Measurements from ENCODE around the gene ACP2. TPM values are rescaled to one million over a fixed set of nuclear protein-coding genes. Genes with fewer than 3 reads are reported as not detected.

The ACP2 gene
- total RNA-seq, 2 experiments from 2014 or later, result 16.8 to 17.2 TPM

- H3K36me3 ChIP-seq (ENCODE audit: insufficient read depth, low read length), result peaks cover 81% of the 10 kb centered on the region
- DNase-seq (no peak), ATAC-seq (ENCODE audit: poor library complexity) (no peak)
- ChIA-PET POLR2A (no interaction called here), CTCF (no interaction called here)
- H3K4me3 ChIP-seq (ENCODE audit: low read length), result no peak overlapping the region
- no peak overlapping the region for H3K27ac ChIP-seq (ENCODE audit: low read depth in 1 of 2, low read length in 2 of 2)
- Mint-ChIP-seq H3K9me3 (no peaks in the 10 kb centered on the region), H3K36me3 (ENCODE audit: low read depth) (peaks cover 90% of the 10 kb centered on the region), H3K27ac (no peak overlapping the region), H3K27me3 (no peaks in the 10 kb centered on the region), H3K4me1 (ENCODE audit: low read depth) (peaks cover 30% of the 10 kb centered on the region), H3K4me3 (no peak overlapping the region)
- H3K27me3 ChIP-seq (ENCODE audit: control insufficient read depth in 1 of 2, insufficient read depth in 2 of 2, low read length in 2 of 2), result no peaks in the 10 kb centered on the region
- H3K9me3 ChIP-seq (ENCODE audit: control insufficient read depth in 1 of 2, insufficient read depth in 1 of 2, low read length in 2 of 2), result no peaks in the 10 kb centered on the region
- intact Hi-C loops (cut with DNase I, micrococcal nuclease), result loop anchor here in 1 of 2 experiments (10.0 kb wide), 2 partner anchors 298 to 572 kb away; partner anchors contain the start of genes ARHGAP1, KBTBD4, NDUFS3 and ZNF408
- H3K4me1 ChIP-seq (ENCODE audit: insufficient read depth, low read length), result peaks cover 9% of the 10 kb centered on the region
- no peak for TF ChIP-seq CTCF (IDR thresholded peaks at IDR 0.05)
Measured at GRCh38 chr11:47276923-47277322, 28.3 kb upstream of the ACP2 start.

- Mint-ChIP-seq H3K36me3 (ENCODE audit: low read depth) (peaks cover 77% of the 10 kb centered on the region), H3K27ac (peak overlapping the region; percentile 13), H3K4me3 (no peak overlapping the region), H3K27me3 (no peaks in the 10 kb centered on the region), H3K4me1 (ENCODE audit: low read depth) (peaks cover 43% of the 10 kb centered on the region), H3K9me3 (no peaks in the 10 kb centered on the region)
- intact Hi-C loops (cut with DNase I, micrococcal nuclease), result loop anchor here in 1 of 2 experiments (5.0 to 10.0 kb wide), 4 partner anchors 42 to 570 kb away; partner anchors contain the start of genes ARHGAP1, KBTBD4, NDUFS3 and SLC39A13
- no peak for ATAC-seq (ENCODE audit: poor library complexity)
- Histone ChIP-seq H3K27ac (ENCODE audit: low read depth in 1 of 2, low read length in 2 of 2) (no peak overlapping the region), H3K36me3 (ENCODE audit: insufficient read depth, low read length) (peaks cover 62% of the 10 kb centered on the region), H3K4me1 (ENCODE audit: insufficient read depth, low read length) (peaks cover 24% of the 10 kb centered on the region), H3K9me3 (ENCODE audit: control insufficient read depth in 1 of 2, insufficient read depth in 1 of 2, low read length in 2 of 2) (no peaks in the 10 kb centered on the region), H3K27me3 (ENCODE audit: control insufficient read depth in 1 of 2, insufficient read depth in 2 of 2, low read length in 2 of 2) (no peaks in the 10 kb centered on the region), H3K4me3 (ENCODE audit: low read length) (no peak overlapping the region)
- TF ChIP-seq CTCF (IDR thresholded peaks at IDR 0.05), result no peak
- ChIA-PET POLR2A (no interaction called here), CTCF (no interaction called here)
- DNase-seq, result no peak
Measured at GRCh38 chr11:47274495-47275235, 26.1 kb upstream of the ACP2 start.

GRCh38 chr11:47272706-47273105 is 24.1 kb upstream of the ACP2 start:
- Histone ChIP-seq H3K4me1 (ENCODE audit: insufficient read depth, low read length) (peaks cover 41% of the 10 kb centered on the region), H3K27me3 (ENCODE audit: control insufficient read depth in 1 of 2, insufficient read depth in 2 of 2, low read length in 2 of 2) (no peaks in the 10 kb centered on the region), H3K4me3 (ENCODE audit: low read length) (no peak overlapping the region), H3K36me3 (ENCODE audit: insufficient read depth, low read length) (peaks cover 43% of the 10 kb centered on the region), H3K27ac (ENCODE audit: low read depth in 1 of 2, low read length in 2 of 2) (no peak overlapping the region), H3K9me3 (ENCODE audit: control insufficient read depth in 1 of 2, insufficient read depth in 1 of 2, low read length in 2 of 2) (no peaks in the 10 kb centered on the region)
- peak overlapping the region; percentile 4 for H3K4me3 Mint-ChIP-seq
- no peaks in the 10 kb centered on the region for H3K9me3 Mint-ChIP-seq
- intact Hi-C loops (cut with DNase I, micrococcal nuclease), result loop anchor here in 1 of 2 experiments (5.0 to 10.0 kb wide), 4 partner anchors 40 to 568 kb away; partner anchors contain the start of genes ARHGAP1, KBTBD4, NDUFS3 and SLC39A13
- ATAC-seq (ENCODE audit: poor library complexity), result no peak
- H3K36me3 Mint-ChIP-seq (ENCODE audit: low read depth), result peaks cover 65% of the 10 kb centered on the region
- ChIA-PET POLR2A (interaction anchor here (0.8 to 4.4 kb wide), 6 partner anchors 24 to 306 kb away, joined by 3 to 19 read pairs (median 4); partner anchors contain the start of genes ACP2, ARFGAP2, DDB2 and KBTBD4), CTCF (interaction anchor here (2.0 to 3.3 kb wide), 2 partner anchors 13 to 24 kb away, joined by 8 to 10 read pairs; partner anchors contain the start of gene ACP2)
- no peak for TF ChIP-seq CTCF (IDR thresholded peaks at IDR 0.05)
- no peak for DNase-seq
- peaks cover 58% of the 10 kb centered on the region for H3K4me1 Mint-ChIP-seq (ENCODE audit: low read depth)
- H3K27me3 Mint-ChIP-seq, result no peaks in the 10 kb centered on the region
- peak overlapping the region; percentile 99 for H3K27ac Mint-ChIP-seq
